K562 (cell line): ENCODE data around the gene FRMPD2. TPM values are rescaled to one million over a fixed set of nuclear protein-coding genes. Genes with fewer than 3 reads are reported as not detected.

ENCODE experiments used
- ATAC-seq: fragments of 200-7000 bp; cut with Tn5 transposase; 3 replicates; pipeline ENCODE4 v1.9.1; 2020; ENCODE audit warnings: moderate library complexity
- BruUV-seq: library from RNA; stranded (reverse); fragments of 400-500 nt; replicated peaks from 2 replicates; lab custom pipeline; 2021; lab: Mats Ljungman, UMichigan
- CTCF ChIA-PET: fragments of 300-600 bp; formaldehyde crosslinking; extraction: SDS; loops from one replicate; lab custom pipeline; 2021; ENCODE audit warnings: low intra/inter-chr PET ratio; lab: Yijun Ruan, JAX
- POLR2A ChIA-PET: fragments of 300-600, 350-650 bp; sonication (Branson Sonifier 250); formaldehyde crosslinking; extraction: SDS; loops from one replicate; lab custom pipeline; 2021; ENCODE audit warnings: antibody characterized with exemption, inconsistent platforms; lab: Yijun Ruan, JAX
- DNase-seq, 4 experiments: peaks; one replicate each; pipeline versions ENCODE4 v3.0.0 to v3.0.0-alpha.2; 2011 to 2018; ENCODE audit warnings: low spot score in 3 of 4, mixed read lengths in 3 of 4; ENCODE audit errors: extremely low read depth in 1 of 4
- FAIRE-seq: peaks from 2 replicates; lab custom pipeline; 2011; peaks lifted over from hg19 to GRCh38; lab: Jason Lieb, UNC
- H2AFZ ChIP-seq: 2 replicates; pipeline ENCODE4 v1.6.0; 2011; ENCODE audit warnings: low read depth, low read length, control low read depth, inconsistent platforms
- H3K27ac ChIP-seq: fragments of 200-600 bp; 3 replicates; pipeline ENCODE4 v1.8.0; 2011; ENCODE audit warnings: low read depth, mild to moderate bottlenecking, control low read depth, inconsistent platforms, low read length, moderate library complexity, mixed read lengths; ENCODE audit errors: extremely low read depth
- H3K27me3 ChIP-seq, 2 experiments: fragments of 300-600 bp in 1 of 2; 2 replicates in 1 of 2; 3 replicates in 1 of 2; pipeline versions ENCODE4 v1.6.0 to v1.8.0; 2011; ENCODE audit warnings: inconsistent platforms in 2 of 2, low read length in 2 of 2, mild to moderate bottlenecking in 1 of 2, mixed read lengths in 1 of 2, moderate library complexity in 1 of 2; ENCODE audit not compliant: control insufficient read depth in 2 of 2, insufficient read depth in 2 of 2
- H3K36me3 ChIP-seq: fragments of 300-600 bp; 3 replicates; pipeline ENCODE4 v1.8.0; 2011; ENCODE audit warnings: mild to moderate bottlenecking, low read length, inconsistent platforms; ENCODE audit not compliant: control insufficient read depth, insufficient read depth
- H3K4me1 ChIP-seq, 2 experiments: fragments of 200-600 bp in 1 of 2; replicated peaks in 1 of 2; 2 replicates in 1 of 2; 3 replicates in 1 of 2; pipeline versions ENCODE4 v1.5.1 to v1.8.0; 2011; ENCODE audit warnings: inconsistent platforms in 2 of 2, low read length in 2 of 2, mild to moderate bottlenecking in 1 of 2, mixed read lengths in 1 of 2, moderate library complexity in 1 of 2; ENCODE audit not compliant: control insufficient read depth in 2 of 2, insufficient read depth in 2 of 2
- H3K4me2 ChIP-seq: 2 replicates; pipeline ENCODE4 v1.6.1; 2011; ENCODE audit warnings: low read length, control low read depth, inconsistent platforms, mixed read lengths; ENCODE audit not compliant: insufficient read depth
- H3K4me3 ChIP-seq: fragments of 200-600 bp; sonication (generic), shearing (Covaris generic); 2 replicates; pipeline ENCODE4 v1.5.1; 2016; ENCODE audit warnings: control low read depth, inconsistent platforms
- H3K79me2 ChIP-seq: fragments of 200-600 bp; 3 replicates; pipeline ENCODE4 v1.8.0; 2011; ENCODE audit warnings: low read length, inconsistent platforms; ENCODE audit not compliant: control insufficient read depth, insufficient read depth
- H3K9ac ChIP-seq, 2 experiments: 2 replicates each; pipeline versions ENCODE4 v1.6.0 to v1.6.1; 2011; ENCODE audit warnings: low read depth in 2 of 2, low read length in 2 of 2, control low read depth in 1 of 2, inconsistent platforms in 1 of 2, mild to moderate bottlenecking in 1 of 2, mixed read lengths in 1 of 2; ENCODE audit not compliant: insufficient read depth in 1 of 2
- H3K9me1 ChIP-seq: one replicate; pipeline ENCODE4 v1.6.0; 2011; ENCODE audit warnings: inconsistent platforms, mild to moderate bottlenecking, low read length, moderate library complexity; ENCODE audit not compliant: control insufficient read depth, insufficient read depth
- H3K9me3 ChIP-seq: replicated peaks from 2 replicates; pipeline ENCODE4 v1.5.1; 2011; ENCODE audit warnings: low read depth, low read length, inconsistent platforms; ENCODE audit not compliant: control insufficient read depth, insufficient read depth
- H4K20me1 ChIP-seq: replicated peaks from 2 replicates; pipeline ENCODE4 v1.6.1; 2011; ENCODE audit warnings: low read length, inconsistent platforms, mixed read lengths; ENCODE audit not compliant: control insufficient read depth, insufficient read depth
- CTCF ChIP-seq, 3 experiments: IDR thresholded peaks in 2 of 3; conservative IDR thresholded peaks in 1 of 3; 2 replicates each; pipeline ENCODE4 v1.5.1; 2011 to 2012; ENCODE audit warnings: low read length in 3 of 3, mild to moderate bottlenecking in 3 of 3, control low read depth in 2 of 3, improper control_type of control experiment in 1 of 3, inconsistent platforms in 1 of 3, low read depth in 1 of 3, mixed read lengths in 1 of 3, moderate library complexity in 1 of 3; ENCODE audit not compliant: insufficient read depth in 2 of 3
- MEIS2 ChIP-seq: fragments of 450-650 bp; IDR thresholded peaks from 2 replicates; pipeline ENCODE4 v1.6.1; 2014; ENCODE audit warnings: mild to moderate bottlenecking; ENCODE audit not compliant: partially characterized antibody
- MIER1 ChIP-seq: fragments of 450-650 bp; IDR thresholded peaks from 2 replicates; pipeline ENCODE4 v1.6.1; 2016; ENCODE audit warnings: antibody characterized with exemption, mild to moderate bottlenecking, low read depth
- MTA2 ChIP-seq: fragments of 450-650 bp; IDR thresholded peaks from 2 replicates; pipeline ENCODE4 v1.6.1; 2016; ENCODE audit warnings: low read depth
- PKNOX1 ChIP-seq: fragments of 450-650 bp; IDR thresholded peaks from 2 replicates; pipeline ENCODE4 v1.6.1; 2016
- RAD21 ChIP-seq, 2 experiments: fragments of 250-450 bp in 1 of 2; fragments of 450-650 bp in 1 of 2; sonication (Bioruptor Pico) in 1 of 2; formaldehyde crosslinking in 1 of 2; IDR thresholded peaks in 1 of 2; conservative IDR thresholded peaks in 1 of 2; 2 replicates each; pipeline versions ENCODE4 v1.4.0 to v1.8.0; 2020 to 2022; ENCODE audit warnings: mild to moderate bottlenecking in 2 of 2, moderate library complexity in 1 of 2
- REST ChIP-seq, 2 experiments: fragments of 450-650 bp; formaldehyde crosslinking in 1 of 2; IDR thresholded peaks; 2 replicates each; pipeline versions ENCODE4 v1.4.0 to v1.6.1; 2014 to 2020; ENCODE audit warnings: mild to moderate bottlenecking in 2 of 2, borderline replicate concordance in 1 of 2, low read depth in 1 of 2
- ZNF511 ChIP-seq: sonication (generic); formaldehyde crosslinking; IDR thresholded peaks from 2 replicates; pipeline ENCODE4 v1.8.0; 2022; ENCODE audit warnings: mild to moderate bottlenecking, missing genetic modification reagents
- WGBS: fragments of 100-300 bp; shearing (Covaris generic); methylation state at CpG from one replicate; pipeline ENCODE4 v1.1.6; 2016; ENCODE audit warnings: low coverage, mixed read lengths; ENCODE audit not compliant: insufficient coverage; ENCODE audit errors: missing lambda C conversion rate; 5-methylcytosine and 5-hydroxymethylcytosine counted together
- in situ Hi-C: fragments of 300-500 bp; cut with MboI; formaldehyde crosslinking; loops from 4 replicates; pipeline ENCODE4 v1.15.0; 2018; ENCODE audit warnings: inconsistent platforms, mixed read lengths
- intact Hi-C: fragments of 100-400 bp; cut with micrococcal nuclease; formaldehyde crosslinking; loops from 2 replicates; pipeline ENCODE4 v1.14.2; 2022
- polyA plus RNA-seq, 8 experiments: library from polyadenylated mRNA; depleted of rRNA in 4 of 8; stranded (reverse) in 5 of 8; unstranded in 3 of 8; fragments of >200 nt; fragmentation: Nextera tagmentation in 2 of 8; fragmentation: Illumina TruSeq in 1 of 8; extraction: Ambion mirVana in 2 of 8; extraction: Trizol in 1 of 8; gene quantifications; 2 replicates each; pipeline versions ENCODE4 v1.2.1 to v1.2.3, GENCODE V29; 2011 to 2014; ENCODE audit warnings: inconsistent platforms in 1 of 8, missing spikeins in 1 of 8
- total RNA-seq, 7 experiments: library from RNA; depleted of rRNA in 6 of 7; stranded (reverse); fragments of >200 nt in 6 of 7; fragmentation: Illumina TruSeq in 2 of 7; extraction: Trizol in 2 of 7; gene quantifications; 2 replicates each; pipeline versions ENCODE4 v1.2.1 to v1.2.3, GENCODE V29; 2011 to 2021; ENCODE audit warnings: low replicate concordance in 1 of 7

FRMPD2 gene
- total and polyA plus RNA-seq, 9 of the 15 experiments (the other 6 are each of a cell fraction or from before 2014, with no cell fraction given), result 0.12 to 0.95 (median 0.33) TPM

- H3K4me3 ChIP-seq, result no peak overlapping the region
- H3K36me3 ChIP-seq, result peaks cover 19% of the 10 kb centered on the region; the same call in 2 of the 3 replicates
- 41% methylated on average over 2 of the region's 2 CpGs for WGBS
- H3K9ac ChIP-seq, result no peak overlapping the region
- H2AFZ ChIP-seq, result no peak overlapping the region
- ChIA-PET CTCF (interaction anchor here (1.3 kb wide), 1 partner anchor 54 kb away, joined by 4 read pairs; no protein-coding TSS in a partner anchor), POLR2A (interaction anchor here (1.0 to 3.3 kb wide), 3 partner anchors 8 to 11 kb away, joined by 3 to 13 read pairs (median 5); no protein-coding TSS in a partner anchor)
- peaks cover 9 to 25% of the 10 kb centered on the region in 2 experiments for H3K4me1 ChIP-seq
- peaks cover 4% of the 10 kb centered on the region; the same call in 1 of the 2 replicates for H3K9me3 ChIP-seq
- ATAC-seq (no peak), FAIRE-seq (peak; percentile 46), DNase-seq (peak in 1 of 4 experiments; percentile 35)
- H3K79me2 ChIP-seq, result peaks cover 80% of the 10 kb centered on the region
- peaks cover 26% of the 10 kb centered on the region for H4K20me1 ChIP-seq
- in situ Hi-C loops (no loop called here), intact Hi-C loops (loop anchor here (5.0 kb wide), 2 partner anchors 48 to 52 kb away; no protein-coding TSS in a partner anchor)
- no peaks in the 10 kb centered on the region for H3K27me3 ChIP-seq
- TF ChIP-seq ZNF511 (CRISPR knock-in tag) (no peak), MIER1 (no peak), MEIS2 (peak; percentile 16), RAD21 (CRISPR knock-in tag; conservative IDR thresholded peaks at IDR 0.05 in 1 of 2, IDR thresholded peaks at IDR 0.05 in 1 of 2) (peak in 1 of 2 experiments; percentile 49; a peak in 2 of 4 replicates), CTCF (IDR thresholded peaks at IDR 0.05 in 2 of 3, conservative IDR thresholded peaks at IDR 0.05 in 1 of 3; ENCODE audit: insufficient read depth in 2 of 3, low read depth in 1 of 3, low read length in 3 of 3) (peak; percentile 29 to 58 (median 57); a peak in 4 of 6 replicates), REST (IDR thresholded peaks at IDR 0.05; ENCODE audit: borderline replicate concordance) (0 out of 2 replicates have a peak, but pooled peaks have one; percentile 7), REST (CRISPR knock-in tag; IDR thresholded peaks at IDR 0.05; ENCODE audit: low read depth) (no peak), PKNOX1 (peak; percentile 53; the same call in 1 of the 2 replicates), MTA2 (no peak)
- no TSS peak for BruUV-seq
- H3K4me2 ChIP-seq, result no peak overlapping the region
- H3K27ac ChIP-seq, result no peak overlapping the region
- no peaks in the 10 kb centered on the region for H3K9me1 ChIP-seq
Measured at GRCh38 chr10:48309711-48310226, 35.3 kb upstream of the FRMPD2 start.
